Middle frontal gyrus (tissue), 1 donor: ENCODE measurements around the gene MYDGF.

Experiments used
- DNase-seq: peaks from one replicate; pipeline ENCODE4 v3.0.0-alpha.2; 2015; ENCODE audit warnings: low spot score; ENCODE audit errors: extremely low spot score

Gene MYDGF

GRCh38 chr19:4645718-4646117 is 24.4 kb downstream of the MYDGF start:
- DNase-seq = no peak

- no peak for DNase-seq
These were observed 27.5 kb downstream of the MYDGF start for GRCh38 chr19:4642625-4643024.

GRCh38 chr19:4641132-4641531 is 29.0 kb downstream of the MYDGF start:
- DNase-seq = no peak

- DNase-seq = no peak
These were observed 29.7 kb downstream of the MYDGF start for GRCh38 chr19:4640247-4641000.

GRCh38 chr19:4639531-4640246 is 30.5 kb downstream of the MYDGF start:
- DNase-seq = no peak

- DNase-seq = peak; percentile 89
These were observed 31.2 kb downstream of the MYDGF start, which contains the start of gene TNFAIP8L1 for GRCh38 chr19:4638828-4639530. Gene TNFAIP8L1, plus strand, starts transcription at chr19:4639516. Its CDS starts 12,354 bp downstream, at chr19:4651870.

- DNase-seq = no peak
These were observed 31.8 kb downstream of the MYDGF start for GRCh38 chr19:4638317-4638716.

GRCh38 chr19:4636761-4637160 is 33.4 kb downstream of the MYDGF start:
- no peak for DNase-seq

- no peak for DNase-seq
These were observed 33.9 kb downstream of the MYDGF start for GRCh38 chr19:4636151-4636717.

- DNase-seq = no peak
These were observed 34.4 kb downstream of the MYDGF start for GRCh38 chr19:4635754-4636116.

GRCh38 chr19:4633140-4633967 is 36.8 kb downstream of the MYDGF start:
- DNase-seq = peak; percentile 41

- no peak for DNase-seq
These were observed 45.3 kb downstream of the MYDGF start for GRCh38 chr19:4624733-4625362.

- DNase-seq = no peak
These were observed 45.8 kb downstream of the MYDGF start for GRCh38 chr19:4624301-4624700.

- peak; percentile 3 for DNase-seq
These were observed 47.3 kb downstream of the MYDGF start for GRCh38 chr19:4622695-4623421.

GRCh38 chr19:4620675-4621074 is 49.5 kb downstream of the MYDGF start:
- DNase-seq = no peak

- DNase-seq = no peak
These were observed 50.4 kb downstream of the MYDGF start for GRCh38 chr19:4619668-4620294.

- DNase-seq = no peak
These were observed 52.1 kb downstream of the MYDGF start for GRCh38 chr19:4618019-4618418.

GRCh38 chr19:4613254-4613751 is 56.8 kb downstream of the MYDGF start:
- no peak for DNase-seq

- no peak for DNase-seq
These were observed 60.1 kb downstream of the MYDGF start for GRCh38 chr19:4609878-4610511.
